Thyroid gland (tissue), 4 donors: ENCODE measurements around the gene PHKA1. TPM values are rescaled to one million over a fixed set of nuclear protein-coding genes. Genes with fewer than 3 reads are reported as not detected.

Experiments
- DNase-seq, 2 donors: peaks; one replicate each; pipeline ENCODE4 v3.0.0-alpha.2; 2019
- H3K27ac ChIP-seq, 3 donors: fragments of 200-600 bp; sonication (generic); 1 replicate in 2 of 3; 2 replicates in 1 of 3; pipeline ENCODE4 v1.5.1; 2016 to 2019; ENCODE audit warnings: mild to moderate bottlenecking in 1 of 3, moderate library complexity in 1 of 3
- H3K27me3 ChIP-seq: fragments of 200-600 bp; sonication (generic); one replicate; pipeline ENCODE4 v1.5.1; 2019
- H3K36me3 ChIP-seq, 2 donors: fragments of 200-600 bp; sonication (generic); one replicate each; pipeline ENCODE4 v1.5.1; 2016 to 2019
- H3K4me1 ChIP-seq, 2 donors: fragments of 200-600 bp; sonication (generic); one replicate each; pipeline ENCODE4 v1.5.1; 2017 to 2019
- H3K4me3 ChIP-seq, 3 donors: fragments of 200-600 bp; sonication (generic); replicated peaks in 1 of 3; 1 replicate in 2 of 3; 2 replicates in 1 of 3; pipeline ENCODE4 v1.5.1; 2016; ENCODE audit warnings: mild to moderate bottlenecking in 1 of 3
- H3K9me3 ChIP-seq: fragments of 200-600 bp; sonication (generic); one replicate; pipeline ENCODE4 v1.5.1; 2017
- POLR2A ChIP-seq, 2 donors: fragments of 450-650 bp; IDR thresholded peaks; one replicate each; pipeline ENCODE4 v1.6.1; 2017; ENCODE audit warnings: antibody characterized with exemption in 2 of 2, mild to moderate bottlenecking in 2 of 2, moderate library complexity in 1 of 2
- WGBS, 2 donors: methylation state at CpG; one replicate each; pipeline ENCODE4 v1.1.5; 2017; 5-methylcytosine and 5-hydroxymethylcytosine counted together
- intact Hi-C: fragments of 100-400 bp; cut with DNase I; formaldehyde crosslinking; loops from one replicate; pipeline ENCODE4 v1.15.1; 2023
- total RNA-seq, 4 donors: library from RNA; depleted of rRNA; stranded (reverse); fragments of >200 nt; gene quantifications; one replicate each; pipeline ENCODE4 v1.2.3, GENCODE V29; 2016
- TF ChIP-seq, protein P1 (sequence below), 6 experiments: fragments of 200-600 bp in 3 of 6; fragments of 450-650 bp in 3 of 6; sonication (generic) in 3 of 6; IDR thresholded peaks; one replicate each; pipeline ENCODE4 v1.5.1; 2016 to 2019; ENCODE audit warnings: antibody characterized with exemption in 6 of 6, mild to moderate bottlenecking in 2 of 6, inconsistent platforms in 1 of 6, moderate library complexity in 1 of 6

PHKA1 gene
- total RNA-seq, 4 donors from 2014 or later: 12.4 to 16.1 (median 14.4) TPM

DNA sequence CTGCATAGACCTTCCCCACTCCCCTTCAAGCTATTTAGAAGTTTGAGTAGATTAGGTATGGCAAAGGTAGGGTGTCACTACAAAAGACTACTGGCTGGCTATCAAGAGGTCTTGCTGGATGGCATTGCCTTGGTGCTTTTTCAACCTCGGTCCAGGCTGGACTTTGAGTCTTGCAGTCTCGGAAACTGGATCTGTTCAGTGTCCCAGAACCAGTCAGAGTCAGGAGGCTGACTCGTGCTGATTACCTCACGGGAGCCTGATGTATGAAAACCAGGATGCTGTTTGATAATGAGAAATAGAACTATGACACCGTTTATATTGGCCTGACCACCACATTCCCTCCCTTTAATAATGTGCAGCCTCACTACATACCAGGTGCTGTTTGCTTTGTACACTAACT, 2.7 kb upstream of the PHKA1 start:
- intact Hi-C loops: no loop called here
- Histone ChIP-seq H3K4me1 (no peaks in the 10 kb centered on the region), H3K27me3 (no peaks in the 10 kb centered on the region), H3K36me3 (no peaks in the 10 kb centered on the region), H3K27ac (no peak overlapping the region), H3K9me3 (no peaks in the 10 kb centered on the region), H3K4me3 (no peak overlapping the region)
- DNase-seq: no peak
- TF ChIP-seq POLR2A (IDR thresholded peaks at IDR 0.05): no peak
- TF ChIP-seq, protein P1, sequence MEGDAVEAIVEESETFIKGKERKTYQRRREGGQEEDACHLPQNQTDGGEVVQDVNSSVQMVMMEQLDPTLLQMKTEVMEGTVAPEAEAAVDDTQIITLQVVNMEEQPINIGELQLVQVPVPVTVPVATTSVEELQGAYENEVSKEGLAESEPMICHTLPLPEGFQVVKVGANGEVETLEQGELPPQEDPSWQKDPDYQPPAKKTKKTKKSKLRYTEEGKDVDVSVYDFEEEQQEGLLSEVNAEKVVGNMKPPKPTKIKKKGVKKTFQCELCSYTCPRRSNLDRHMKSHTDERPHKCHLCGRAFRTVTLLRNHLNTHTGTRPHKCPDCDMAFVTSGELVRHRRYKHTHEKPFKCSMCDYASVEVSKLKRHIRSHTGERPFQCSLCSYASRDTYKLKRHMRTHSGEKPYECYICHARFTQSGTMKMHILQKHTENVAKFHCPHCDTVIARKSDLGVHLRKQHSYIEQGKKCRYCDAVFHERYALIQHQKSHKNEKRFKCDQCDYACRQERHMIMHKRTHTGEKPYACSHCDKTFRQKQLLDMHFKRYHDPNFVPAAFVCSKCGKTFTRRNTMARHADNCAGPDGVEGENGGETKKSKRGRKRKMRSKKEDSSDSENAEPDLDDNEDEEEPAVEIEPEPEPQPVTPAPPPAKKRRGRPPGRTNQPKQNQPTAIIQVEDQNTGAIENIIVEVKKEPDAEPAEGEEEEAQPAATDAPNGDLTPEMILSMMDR (IDR thresholded peaks at IDR 0.05): no peak
- 78 to 88% methylated on average over 5 of the region's 5 CpGs for WGBS, 2 donors

DNA sequence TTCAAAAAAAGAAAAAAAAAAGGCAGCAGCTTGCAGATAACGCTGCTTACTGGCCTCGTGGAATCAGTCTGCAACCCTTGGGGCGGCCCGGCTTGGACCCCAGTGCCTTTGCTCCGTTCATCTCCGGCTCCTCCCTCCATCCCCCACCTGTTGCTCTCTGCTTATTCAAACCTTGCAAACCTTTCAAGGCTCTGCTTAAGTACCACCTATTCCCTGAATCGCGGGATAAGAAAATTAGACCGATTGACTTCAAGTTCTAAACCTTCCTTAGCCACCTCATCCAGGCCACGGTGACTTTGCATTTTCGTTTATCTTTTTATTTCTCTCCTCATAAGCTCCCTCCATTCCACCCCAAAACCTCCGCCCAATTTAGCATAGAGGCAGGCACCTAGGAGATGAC, 1.4 kb upstream of the PHKA1 start:
- DNase-seq: no peak
- Histone ChIP-seq H3K9me3 (no peaks in the 10 kb centered on the region), H3K27me3 (no peaks in the 10 kb centered on the region), H3K27ac (no peak overlapping the region), H3K4me1 (no peaks in the 10 kb centered on the region), H3K4me3 (no peak overlapping the region), H3K36me3 (no peaks in the 10 kb centered on the region)
- TF ChIP-seq POLR2A (IDR thresholded peaks at IDR 0.05): no peak
- TF ChIP-seq, protein P1 (IDR thresholded peaks at IDR 0.05): no peak
- WGBS, 2 donors: 88 to 93% methylated on average over 12 of the region's 12 CpGs
- intact Hi-C loops: no loop called here

DNA sequence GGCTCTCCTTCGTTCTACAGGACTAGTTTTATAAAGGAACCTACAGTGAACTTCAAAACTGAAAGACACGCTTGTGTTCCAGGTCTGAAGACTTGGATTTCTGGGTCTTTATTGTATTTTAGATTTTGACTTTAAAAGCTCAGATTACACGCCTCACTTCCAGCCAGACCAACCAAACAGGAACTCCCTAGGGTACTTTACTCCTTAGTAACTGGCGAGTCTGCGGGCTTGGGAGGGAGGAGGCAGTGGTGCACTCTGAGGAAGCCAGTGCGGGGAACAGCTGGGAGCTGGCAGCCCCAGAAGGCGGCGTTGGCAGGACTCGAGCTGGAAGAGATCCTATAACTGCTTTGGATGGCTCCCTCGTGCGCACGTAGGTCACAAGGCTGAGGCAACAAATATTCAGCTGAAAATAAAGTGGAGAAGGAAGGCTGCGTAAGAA, 391 bp upstream of the PHKA1 start:
- H3K27ac ChIP-seq: peak overlapping the region; percentile 81 to 85 (median 83)
- WGBS, 2 donors: 0 to 2% methylated on average over 13 of the region's 13 CpGs
- no peaks in the 10 kb centered on the region for H3K27me3 ChIP-seq
- TF ChIP-seq, protein P1 (IDR thresholded peaks at IDR 0.05): no peak
- TF ChIP-seq POLR2A (IDR thresholded peaks at IDR 0.05): no peak
- no peaks in the 10 kb centered on the region for H3K9me3 ChIP-seq
- H3K4me3 ChIP-seq: peak overlapping the region in 2 of 3 donors; percentile 35
- intact Hi-C loops: no loop called here
- peak; percentile 58 to 66 for DNase-seq
- H3K36me3 ChIP-seq: no peaks in the 10 kb centered on the region
- H3K4me1 ChIP-seq: no peaks in the 10 kb centered on the region

DNA sequence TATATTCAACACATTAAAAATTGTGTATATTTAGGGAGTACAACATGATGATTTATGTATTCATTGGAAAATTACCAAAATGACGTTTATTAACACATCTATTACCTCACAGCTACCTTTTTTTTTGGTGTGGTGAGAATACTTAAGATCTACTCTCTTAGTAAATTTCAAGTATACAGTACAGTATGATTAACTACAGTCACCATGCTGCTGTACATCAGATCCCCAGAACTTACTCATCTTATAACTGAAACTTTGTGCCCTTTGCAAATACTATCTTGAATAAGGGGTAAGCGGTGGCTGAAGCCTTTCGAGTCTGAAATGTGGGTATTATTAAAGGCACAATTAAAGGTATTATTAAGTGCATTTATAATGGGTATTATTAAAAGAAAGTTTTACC, 976 bp downstream of the PHKA1 start:
- DNase-seq: no peak
- peak overlapping the region; percentile 51 to 85 (median 83) for H3K27ac ChIP-seq
- 50 to 61% methylated on average over 3 of the region's 3 CpGs for WGBS, 2 donors
- H3K36me3 ChIP-seq: no peaks in the 10 kb centered on the region
- H3K4me3 ChIP-seq: peak overlapping the region in 1 of 3 donors; percentile 35
- no peaks in the 10 kb centered on the region for H3K9me3 ChIP-seq
- H3K4me1 ChIP-seq: no peaks in the 10 kb centered on the region
- no peaks in the 10 kb centered on the region for H3K27me3 ChIP-seq
- TF ChIP-seq, protein P1 (IDR thresholded peaks at IDR 0.05): no peak
- TF ChIP-seq POLR2A (IDR thresholded peaks at IDR 0.05): no peak
- intact Hi-C loops: no loop called here

DNA sequence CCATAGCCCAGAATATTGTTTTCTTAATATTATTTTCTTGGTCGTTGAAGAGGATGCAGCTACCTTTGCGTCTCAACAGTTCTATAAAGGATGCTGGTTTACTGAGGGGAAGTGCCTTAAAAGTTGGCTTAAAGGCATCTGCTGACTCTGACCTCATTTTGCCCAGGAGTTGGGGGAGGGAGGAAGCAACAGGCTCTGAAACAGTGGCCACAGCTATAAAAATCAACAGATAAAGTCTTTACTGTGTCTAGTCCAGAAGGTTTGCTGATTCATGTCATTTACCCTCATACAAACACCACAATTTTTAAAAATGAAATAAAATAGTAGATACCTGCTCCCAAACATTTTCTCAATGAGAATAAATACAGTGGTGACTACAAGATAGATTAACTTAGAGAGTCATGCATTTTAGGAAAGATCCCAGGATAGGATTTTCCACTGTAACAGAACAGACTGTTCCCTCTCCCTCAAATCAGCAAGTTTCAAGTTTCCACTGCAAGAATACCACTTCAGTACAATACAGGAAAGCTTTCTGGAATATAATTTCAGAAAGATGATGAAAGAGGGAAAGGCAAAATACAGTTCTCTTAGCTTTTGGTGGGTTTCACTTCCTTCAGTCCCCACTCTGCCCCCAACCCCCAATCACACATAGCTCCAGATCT, 1.9 kb downstream of the PHKA1 start:
- H3K27me3 ChIP-seq: no peaks in the 10 kb centered on the region
- no peaks in the 10 kb centered on the region for H3K36me3 ChIP-seq
- 55 to 74% methylated on average over 2 of the region's 2 CpGs for WGBS, 2 donors
- DNase-seq: peak in 1 of 2 donors; percentile 12
- no peaks in the 10 kb centered on the region for H3K4me1 ChIP-seq
- no peak overlapping the region for H3K4me3 ChIP-seq
- peak overlapping the region; percentile 6 to 83 (median 51) for H3K27ac ChIP-seq
- intact Hi-C loops: no loop called here
- TF ChIP-seq, protein P1 (IDR thresholded peaks at IDR 0.05): no peak
- TF ChIP-seq POLR2A (IDR thresholded peaks at IDR 0.05): no peak
- no peaks in the 10 kb centered on the region for H3K9me3 ChIP-seq
